ENCODE results near the gene RFT1.

The RFT1 gene

DNA sequence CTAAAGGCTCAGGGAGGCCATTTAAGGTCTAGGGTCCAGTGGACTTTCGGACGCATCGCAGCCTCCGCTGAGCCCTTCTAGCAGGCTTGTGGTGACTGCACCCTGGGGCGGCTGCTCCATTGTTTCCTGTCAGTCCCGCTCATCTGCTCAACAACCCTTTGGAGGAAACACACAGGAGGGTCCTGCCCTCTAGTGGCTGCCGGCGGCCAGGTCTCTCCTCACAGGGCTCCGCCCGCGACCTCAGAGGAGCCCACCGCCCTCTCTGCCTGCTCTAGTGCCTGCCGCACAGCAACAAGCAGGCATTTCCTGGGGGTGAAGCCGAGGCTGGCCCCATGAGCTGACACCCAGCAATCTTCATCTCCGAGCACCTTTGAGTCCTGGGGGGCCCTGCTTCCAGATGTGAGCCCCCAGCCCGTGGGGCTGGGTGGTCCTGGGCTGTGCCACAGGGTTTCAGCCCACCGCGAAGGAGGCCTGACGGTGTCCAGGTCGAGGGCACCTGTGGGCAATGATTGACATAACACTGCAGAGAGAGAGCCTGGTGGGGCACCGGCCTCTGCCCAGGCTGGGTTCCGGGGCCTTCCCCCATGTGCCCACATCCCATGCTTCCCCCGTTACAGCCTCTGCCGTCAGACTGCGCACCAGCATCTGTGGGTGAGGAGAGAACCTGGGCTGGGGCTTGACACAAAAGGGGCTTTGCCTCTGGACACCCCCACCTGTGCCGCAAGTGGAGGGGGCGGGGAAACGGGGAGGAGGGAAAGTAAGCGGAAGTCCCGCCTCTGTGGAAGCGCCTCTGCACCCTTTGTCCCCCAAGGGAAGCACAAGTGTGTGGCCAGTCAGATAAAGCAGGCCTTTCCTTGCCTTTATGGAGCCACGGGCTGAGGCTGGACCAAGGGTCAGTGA, 57.3 kb downstream of the RFT1 start:
- Histone ChIP-seq H3K79me2 (ENCODE audit: insufficient read depth, low read length) (no peaks in the 10 kb centered on the region), H3K9me2 (ENCODE audit: low read depth, low read length) (no peaks in the 10 kb centered on the region), H3K4me2 (ENCODE audit: low read length) (peak overlapping the region; percentile 82), H3K9me3 (ENCODE audit: low read length) (no peaks in the 10 kb centered on the region), H3K4me1 (ENCODE audit: insufficient read depth, low read length, severe bottlenecking) (peaks cover 22% of the 10 kb centered on the region), H3K9ac (ENCODE audit: low read length) (peak overlapping the region; percentile 72), H3K27me3 (ENCODE audit: insufficient read depth, low read length) (no peaks in the 10 kb centered on the region), H3F3A (ENCODE audit: insufficient read depth, low read length) (no peaks in the 10 kb centered on the region), H4K20me1 (ENCODE audit: insufficient read depth, low read length) (no peaks in the 10 kb centered on the region), H3K36me3 (ENCODE audit: insufficient read depth, low read length) (no peaks in the 10 kb centered on the region), H3K4me3 (ENCODE audit: low read depth, low read length, poor library complexity, severe bottlenecking) (peak overlapping the region; percentile 63), H2AFZ (ENCODE audit: low read length) (peak overlapping the region; percentile 83; the same call in 1 of the 2 replicates), H3K27ac (ENCODE audit: low read depth, low read length, poor library complexity, severe bottlenecking) (peak overlapping the region; percentile 5)
- TF ChIP-seq, protein P1, sequence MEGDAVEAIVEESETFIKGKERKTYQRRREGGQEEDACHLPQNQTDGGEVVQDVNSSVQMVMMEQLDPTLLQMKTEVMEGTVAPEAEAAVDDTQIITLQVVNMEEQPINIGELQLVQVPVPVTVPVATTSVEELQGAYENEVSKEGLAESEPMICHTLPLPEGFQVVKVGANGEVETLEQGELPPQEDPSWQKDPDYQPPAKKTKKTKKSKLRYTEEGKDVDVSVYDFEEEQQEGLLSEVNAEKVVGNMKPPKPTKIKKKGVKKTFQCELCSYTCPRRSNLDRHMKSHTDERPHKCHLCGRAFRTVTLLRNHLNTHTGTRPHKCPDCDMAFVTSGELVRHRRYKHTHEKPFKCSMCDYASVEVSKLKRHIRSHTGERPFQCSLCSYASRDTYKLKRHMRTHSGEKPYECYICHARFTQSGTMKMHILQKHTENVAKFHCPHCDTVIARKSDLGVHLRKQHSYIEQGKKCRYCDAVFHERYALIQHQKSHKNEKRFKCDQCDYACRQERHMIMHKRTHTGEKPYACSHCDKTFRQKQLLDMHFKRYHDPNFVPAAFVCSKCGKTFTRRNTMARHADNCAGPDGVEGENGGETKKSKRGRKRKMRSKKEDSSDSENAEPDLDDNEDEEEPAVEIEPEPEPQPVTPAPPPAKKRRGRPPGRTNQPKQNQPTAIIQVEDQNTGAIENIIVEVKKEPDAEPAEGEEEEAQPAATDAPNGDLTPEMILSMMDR (IDR thresholded peaks at IDR 0.05; ENCODE audit: low read length): peak; percentile 97
- no peak for TF ChIP-seq EZH2 (IDR thresholded peaks at IDR 0.05; ENCODE audit: borderline replicate concordance, low read length)

DNA sequence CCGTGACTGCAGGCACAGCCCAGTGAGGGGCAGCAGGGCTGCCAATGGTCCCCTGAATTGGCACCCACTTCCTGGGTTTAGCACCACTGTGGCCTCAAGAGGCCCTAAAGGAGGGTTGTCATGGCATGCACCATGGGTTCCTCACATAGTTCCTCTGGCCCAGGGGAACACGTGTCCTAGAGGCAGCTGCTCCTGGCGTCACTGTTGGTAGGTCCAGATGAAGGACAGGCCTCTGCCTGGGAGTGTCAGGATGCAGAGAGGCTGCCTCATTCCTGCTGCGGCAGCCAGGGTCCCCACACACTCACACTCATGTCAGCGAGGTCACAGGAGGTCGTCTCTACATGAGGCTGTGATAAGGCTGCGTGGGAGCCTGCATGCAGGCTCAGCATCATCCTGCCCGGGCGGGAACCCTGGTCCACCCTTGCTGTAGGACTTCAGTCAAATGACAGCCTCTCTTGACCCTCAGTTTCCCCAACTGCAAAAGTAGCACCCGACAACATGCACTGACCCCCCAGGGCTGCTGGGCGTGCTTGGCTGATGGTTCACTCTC, 58.3 kb downstream of the RFT1 start:
- H3K4me2 ChIP-seq (ENCODE audit: low read length): peak overlapping the region; percentile 82

DNA sequence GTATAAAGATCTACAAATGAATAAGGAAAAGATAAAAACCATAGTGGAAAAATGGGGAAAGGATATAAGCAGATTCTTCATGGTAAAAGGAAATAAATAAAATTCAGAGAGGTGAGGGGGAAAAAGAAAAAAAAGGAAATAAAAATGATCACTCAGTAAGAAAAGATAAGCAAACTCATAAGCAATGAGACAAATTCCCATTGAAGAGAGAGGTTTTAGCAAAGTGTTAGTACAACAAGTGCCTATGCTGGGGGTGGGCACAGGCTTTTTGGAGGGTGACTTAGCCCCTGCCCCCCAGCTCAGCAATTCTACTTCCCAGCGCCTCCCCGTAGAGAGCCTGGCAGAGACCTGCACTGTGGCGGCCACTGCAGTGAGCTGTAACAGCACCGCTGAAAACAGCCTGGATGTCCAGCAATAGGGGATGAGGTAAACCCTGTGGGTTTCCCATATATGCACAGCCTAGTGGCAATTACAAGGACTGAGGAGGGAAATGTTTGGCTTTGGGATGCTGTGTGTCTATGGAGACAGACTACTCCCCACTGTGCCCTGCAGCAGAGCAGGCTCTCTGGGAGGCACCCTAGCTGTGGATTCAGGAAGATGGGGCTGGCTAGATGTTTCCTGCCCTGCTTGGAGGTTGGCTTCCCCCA, 60.7 kb downstream of the RFT1 start:
- Histone ChIP-seq H3K4me3 (ENCODE audit: low read depth, low read length, poor library complexity, severe bottlenecking) (no peak overlapping the region), H3K79me2 (ENCODE audit: insufficient read depth, low read length) (no peaks in the 10 kb centered on the region), H3K27me3 (ENCODE audit: insufficient read depth, low read length) (no peaks in the 10 kb centered on the region), H3K27ac (ENCODE audit: low read depth, low read length, poor library complexity, severe bottlenecking) (no peak overlapping the region), H4K20me1 (ENCODE audit: insufficient read depth, low read length) (no peaks in the 10 kb centered on the region), H3K4me1 (ENCODE audit: insufficient read depth, low read length, severe bottlenecking) (peaks cover 22% of the 10 kb centered on the region), H2AFZ (ENCODE audit: low read length) (no peak overlapping the region), H3K9me3 (ENCODE audit: low read length) (no peaks in the 10 kb centered on the region), H3K36me3 (ENCODE audit: insufficient read depth, low read length) (no peaks in the 10 kb centered on the region), H3K9ac (ENCODE audit: low read length) (no peak overlapping the region), H3K4me2 (ENCODE audit: low read length) (no peak overlapping the region), H3F3A (ENCODE audit: insufficient read depth, low read length) (no peaks in the 10 kb centered on the region), H3K9me2 (ENCODE audit: low read depth, low read length) (no peaks in the 10 kb centered on the region)
- TF ChIP-seq, protein P1 (IDR thresholded peaks at IDR 0.05; ENCODE audit: low read length): no peak
- TF ChIP-seq EZH2 (IDR thresholded peaks at IDR 0.05; ENCODE audit: borderline replicate concordance, low read length): no peak

More for the DNA sequence above, 58.3 kb downstream of the RFT1 start:
- Histone ChIP-seq H3K79me2 (ENCODE audit: insufficient read depth, low read length) (no peaks in the 10 kb centered on the region), H3K4me1 (ENCODE audit: insufficient read depth, low read length, severe bottlenecking) (peaks cover 22% of the 10 kb centered on the region), H3K9me2 (ENCODE audit: low read depth, low read length) (no peaks in the 10 kb centered on the region), H3K36me3 (ENCODE audit: insufficient read depth, low read length) (no peaks in the 10 kb centered on the region), H3K27me3 (ENCODE audit: insufficient read depth, low read length) (no peaks in the 10 kb centered on the region), H3K9ac (ENCODE audit: low read length) (peak overlapping the region; percentile 72; the same call in 1 of the 2 replicates), H3F3A (ENCODE audit: insufficient read depth, low read length) (no peaks in the 10 kb centered on the region), H2AFZ (ENCODE audit: low read length) (no peak overlapping the region), H4K20me1 (ENCODE audit: insufficient read depth, low read length) (no peaks in the 10 kb centered on the region), H3K4me3 (ENCODE audit: low read depth, low read length, poor library complexity, severe bottlenecking) (peak overlapping the region; percentile 63), H3K27ac (ENCODE audit: low read depth, low read length, poor library complexity, severe bottlenecking) (no peak overlapping the region), H3K9me3 (ENCODE audit: low read length) (no peaks in the 10 kb centered on the region)
- TF ChIP-seq, protein P1 (IDR thresholded peaks at IDR 0.05; ENCODE audit: low read length): no peak
- no peak for TF ChIP-seq EZH2 (IDR thresholded peaks at IDR 0.05; ENCODE audit: borderline replicate concordance, low read length)

All from OCI-LY1 (cell line).